ENCODE data around the gene FBXW8. TPM values are rescaled to one million over a fixed set of nuclear protein-coding genes. Genes with fewer than 3 reads are reported as not detected.

Gene FBXW8
- total and polyA plus RNA-seq, 2 donors (not counting 1 experiment from before 2014, with no cell fraction given), result 11.7 to 20.9 TPM

- Histone ChIP-seq H3K27me3 (ENCODE audit: control insufficient read depth, insufficient read depth, low read length) (no peaks in the 10 kb centered on the region), H3K4me2 (ENCODE audit: extremely low read depth, insufficient read depth, low read length) (no peak overlapping the region), H3K9ac (ENCODE audit: insufficient read depth, low read length) (no peak overlapping the region), H3K79me2 (ENCODE audit: control insufficient read depth, insufficient read depth, low read length) (peaks cover 28% of the 10 kb centered on the region), H3K36me3 (ENCODE audit: control insufficient read depth, insufficient read depth, low read length) (no peaks in the 10 kb centered on the region), H3K9me3 (ENCODE audit: control insufficient read depth, insufficient read depth, low read depth, low read length) (no peaks in the 10 kb centered on the region), H3K4me3 (replicated peaks in 1 of 4; ENCODE audit: control extremely low read depth in 1 of 4, insufficient read depth in 1 of 4, low read depth in 3 of 4, low read length in 4 of 4) (no peak overlapping the region), H3K4me1 (ENCODE audit: control insufficient read depth, extremely low read depth, insufficient read depth, low read length) (peaks cover 6% of the 10 kb centered on the region), H2AFZ (ENCODE audit: low read length) (no peak overlapping the region), H4K20me1 (ENCODE audit: control insufficient read depth, extremely low read depth, insufficient read depth, low read length) (no peaks in the 10 kb centered on the region), H3K27ac (ENCODE audit: insufficient read depth, low read length) (no peak overlapping the region)
- DNase-seq (ENCODE audit: low read depth in 2 of 2), result peak; percentile 89 to 91
- peak in 1 of 2 donors; percentile 52 for TF ChIP-seq CTCF (conservative IDR thresholded peaks at IDR 0.05 in 1 of 2, IDR thresholded peaks at IDR 0.05 in 1 of 2; ENCODE audit: low read depth in 1 of 2, low read length in 2 of 2)
- no peak for TF ChIP-seq EZH2 (IDR thresholded peaks at IDR 0.05; ENCODE audit: low read length, missing control alignments)
These were observed 6.0 kb downstream of the FBXW8 start for GRCh38 chr12:116916714-116917114.

- Histone ChIP-seq H3K79me2 (ENCODE audit: control insufficient read depth, insufficient read depth, low read length) (peaks cover 22% of the 10 kb centered on the region), H4K20me1 (ENCODE audit: control insufficient read depth, extremely low read depth, insufficient read depth, low read length) (no peaks in the 10 kb centered on the region)
These were observed 7.7 kb downstream of the FBXW8 start for GRCh38 chr12:116918464-116918863.

GRCh38 chr12:116919247-116919661 lies 8.5 kb downstream of the FBXW8 start:
- Histone ChIP-seq H3K36me3 (ENCODE audit: control insufficient read depth, insufficient read depth, low read length) (no peaks in the 10 kb centered on the region), H3K9me3 (ENCODE audit: control insufficient read depth, insufficient read depth, low read depth, low read length) (no peaks in the 10 kb centered on the region), H3K79me2 (ENCODE audit: control insufficient read depth, insufficient read depth, low read length) (peaks cover 18% of the 10 kb centered on the region), H3K27ac (ENCODE audit: insufficient read depth, low read length) (no peak overlapping the region), H3K9ac (ENCODE audit: insufficient read depth, low read length) (no peak overlapping the region), H3K4me2 (ENCODE audit: extremely low read depth, insufficient read depth, low read length) (no peak overlapping the region), H2AFZ (ENCODE audit: low read length) (no peak overlapping the region), H3K27me3 (ENCODE audit: control insufficient read depth, insufficient read depth, low read length) (no peaks in the 10 kb centered on the region), H3K4me1 (ENCODE audit: control insufficient read depth, extremely low read depth, insufficient read depth, low read length) (peaks cover 6% of the 10 kb centered on the region), H3K4me3 (replicated peaks in 1 of 4; ENCODE audit: control extremely low read depth in 1 of 4, insufficient read depth in 1 of 4, low read depth in 3 of 4, low read length in 4 of 4) (no peak overlapping the region), H4K20me1 (ENCODE audit: control insufficient read depth, extremely low read depth, insufficient read depth, low read length) (no peaks in the 10 kb centered on the region)
- no peak for TF ChIP-seq EZH2 (IDR thresholded peaks at IDR 0.05; ENCODE audit: low read length, missing control alignments)
- no peak for TF ChIP-seq CTCF (conservative IDR thresholded peaks at IDR 0.05 in 1 of 2, IDR thresholded peaks at IDR 0.05 in 1 of 2; ENCODE audit: low read depth in 1 of 2, low read length in 2 of 2)
- DNase-seq (ENCODE audit: low read depth in 2 of 2), result no peak

More at GRCh38 chr12:116918464-116918863, 7.7 kb downstream of the FBXW8 start:
- Histone ChIP-seq H3K4me2 (ENCODE audit: extremely low read depth, insufficient read depth, low read length) (no peak overlapping the region), H3K9me3 (ENCODE audit: control insufficient read depth, insufficient read depth, low read depth, low read length) (no peaks in the 10 kb centered on the region), H3K36me3 (ENCODE audit: control insufficient read depth, insufficient read depth, low read length) (no peaks in the 10 kb centered on the region), H3K4me1 (ENCODE audit: control insufficient read depth, extremely low read depth, insufficient read depth, low read length) (peaks cover 6% of the 10 kb centered on the region), H3K27ac (ENCODE audit: insufficient read depth, low read length) (no peak overlapping the region), H3K4me3 (replicated peaks in 1 of 4; ENCODE audit: control extremely low read depth in 1 of 4, insufficient read depth in 1 of 4, low read depth in 3 of 4, low read length in 4 of 4) (no peak overlapping the region), H2AFZ (ENCODE audit: low read length) (no peak overlapping the region), H3K27me3 (ENCODE audit: control insufficient read depth, insufficient read depth, low read length) (no peaks in the 10 kb centered on the region), H3K9ac (ENCODE audit: insufficient read depth, low read length) (no peak overlapping the region)
- TF ChIP-seq CTCF (conservative IDR thresholded peaks at IDR 0.05 in 1 of 2, IDR thresholded peaks at IDR 0.05 in 1 of 2; ENCODE audit: low read depth in 1 of 2, low read length in 2 of 2), result no peak
- TF ChIP-seq EZH2 (IDR thresholded peaks at IDR 0.05; ENCODE audit: low read length, missing control alignments), result no peak
- DNase-seq (ENCODE audit: low read depth in 2 of 2), result no peak
